Adrenal gland (tissue), 5 donors: ENCODE results near the gene ASB14.
"Not testable (repeated sequence)": the region's sequence is repeated elsewhere in the genome, so short reads cannot be mapped to it uniquely, and the experiment has no call there.

Source experiments
- CTCF ChIP-seq, 6 experiments: fragments of 450-650 bp in 4 of 6; fragments of 200-600 bp in 2 of 6; sonication (generic) in 1 of 6; IDR thresholded peaks; 1 replicate in 5 of 6; 2 replicates in 1 of 6; pipeline versions ENCODE4 v1.5.1 to v1.8.0; 2016 to 2021; ENCODE audit warnings: antibody characterized with exemption in 6 of 6, mild to moderate bottlenecking in 2 of 6, moderate library complexity in 1 of 6
- POLR2A ChIP-seq, 2 donors: fragments of 450-650 bp; IDR thresholded peaks; one replicate each; pipeline ENCODE4 v1.6.1; 2017; ENCODE audit warnings: antibody characterized with exemption in 2 of 2, mild to moderate bottlenecking in 2 of 2, moderate library complexity in 1 of 2
- donor health status: DM: no; HTN: no; CAD: no.

GRCh38 chr3:57338272-57339070 is 46.0 kb upstream of the ASB14 start:
- not testable (repeated sequence) for TF ChIP-seq CTCF, POLR2A (IDR thresholded peaks at IDR 0.05)
